Endodermal cell (in vitro differentiated cells): ENCODE measurements around the gene HPSE2. TPM values are rescaled to one million over a fixed set of nuclear protein-coding genes. Genes with fewer than 3 reads are reported as not detected.

Experiments
- DNase-seq: peaks from one replicate; pipeline ENCODE4 v3.0.0-alpha.2; 2017
- H3K27ac ChIP-seq: 2 replicates; pipeline ENCODE4 v1.5.1; 2013; ENCODE audit warnings: mild to moderate bottlenecking, low read depth, low read length, moderate library complexity
- H3K27me3 ChIP-seq: 2 replicates; pipeline ENCODE4 v1.6.1; 2013; ENCODE audit warnings: mild to moderate bottlenecking, low read length, moderate library complexity; ENCODE audit not compliant: insufficient read depth, control insufficient read depth, poor library complexity, severe bottlenecking
- H3K36me3 ChIP-seq: 2 replicates; pipeline ENCODE4 v1.7.0; 2013; ENCODE audit warnings: mild to moderate bottlenecking, low read length, moderate library complexity; ENCODE audit not compliant: control insufficient read depth, insufficient read depth
- H3K4me1 ChIP-seq: one replicate; pipeline ENCODE4 v1.7.0; 2013; ENCODE audit warnings: low read length; ENCODE audit not compliant: control insufficient read depth, insufficient read depth
- H3K4me3 ChIP-seq: 2 replicates; pipeline ENCODE4 v1.5.1; 2013; ENCODE audit warnings: mild to moderate bottlenecking, low read length, moderate library complexity
- H3K9ac ChIP-seq: 2 replicates; pipeline ENCODE4 v1.6.1; 2013; ENCODE audit warnings: mild to moderate bottlenecking, low read length, moderate library complexity; ENCODE audit not compliant: poor library complexity, severe bottlenecking; ENCODE audit errors: extremely low read depth
- H3K9me3 ChIP-seq: 2 replicates; pipeline ENCODE4 v1.6.1; 2013; ENCODE audit warnings: mild to moderate bottlenecking, low read length, moderate library complexity; ENCODE audit not compliant: control insufficient read depth
- H3K27ac Mint-ChIP-seq: 2 replicates; pipeline ENCODE4 v1.8.0; 2020; ENCODE audit warnings: mixed read lengths
- H3K27me3 Mint-ChIP-seq: 2 replicates; pipeline ENCODE4 v1.8.0; 2021; ENCODE audit warnings: mild to moderate bottlenecking, mixed read lengths; ENCODE audit not compliant: insufficient read depth
- H3K36me3 Mint-ChIP-seq: 2 replicates; pipeline ENCODE4 v1.8.0; 2020; ENCODE audit warnings: low read depth, mixed read lengths
- H3K4me1 Mint-ChIP-seq: 2 replicates; pipeline ENCODE4 v1.8.0; 2020; ENCODE audit warnings: mixed read lengths
- H3K4me3 Mint-ChIP-seq: 2 replicates; pipeline ENCODE4 v1.8.0; 2020; ENCODE audit warnings: mild to moderate bottlenecking, moderate library complexity, mixed read lengths
- H3K9me3 Mint-ChIP-seq: 2 replicates; pipeline ENCODE4 v1.8.0; 2020; ENCODE audit warnings: mild to moderate bottlenecking, mixed read lengths
- CTCF ChIP-seq: fragments of 200-600 bp; sonication (generic); conservative IDR thresholded peaks from 2 replicates; pipeline ENCODE4 v1.5.0; 2021; ENCODE audit warnings: antibody characterized with exemption, mild to moderate bottlenecking
- WGBS, 2 experiments: methylation state at CpG; one replicate each; pipeline versions ENCODE4 v1.1.5 to v1.1.7; 2013; ENCODE audit warnings: missing lambda C conversion rate in 2 of 2, mixed read lengths in 1 of 2; ENCODE audit not compliant: insufficient coverage in 1 of 2, insufficient read length in 1 of 2; 5-methylcytosine and 5-hydroxymethylcytosine counted together
- microRNA-seq: library from miRNA; unstranded; fragments of <30 nt; microRNA quantifications from one replicate; pipeline ENCODE4 v1.2.0, GENCODE V29; 2020; ENCODE audit warnings: borderline microRNAs expressed
- total RNA-seq, 2 donors: library from RNA; stranded (reverse); fragmentation: NEBNext Ultra II Directional in 1 of 2; extraction: Animal tissue kit (Norgen Biotek cat#: 25700) in 1 of 2; gene quantifications; 2 replicates in 1 of 2; 3 replicates in 1 of 2; pipeline ENCODE4 v1.2.1, GENCODE V29; 2021

The HPSE2 gene
- total RNA-seq, 2 donors from 2014 or later, result 0.07 to 0.11 TPM

DNA sequence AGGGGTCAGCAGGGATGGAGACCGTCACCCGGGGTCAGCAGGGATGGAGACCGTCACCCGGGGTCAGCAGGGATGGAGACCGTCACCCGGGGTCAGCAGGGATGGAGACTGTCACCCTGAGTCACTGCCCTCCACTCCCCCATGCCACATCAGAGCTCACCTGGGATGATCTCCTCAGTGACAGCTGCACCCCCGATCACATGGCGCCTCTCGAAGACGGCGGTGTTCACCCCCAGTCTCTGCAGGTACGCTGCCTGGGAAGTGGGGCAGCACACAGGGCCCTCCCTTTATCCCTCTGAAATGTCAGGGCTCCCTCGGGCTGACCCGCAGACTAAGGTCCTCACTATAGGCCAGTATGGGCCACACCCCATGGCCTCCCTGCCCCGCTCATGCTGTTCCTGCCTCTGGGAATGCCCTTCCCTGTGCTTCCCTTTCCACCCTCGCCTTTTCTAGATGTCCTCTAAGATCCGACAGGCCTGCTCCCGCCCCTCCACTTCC lies 827.9 kb downstream of the HPSE2 start:
- H3K36me3 Mint-ChIP-seq, result peaks cover 5% of the 10 kb centered on the region
- H3K9me3 Mint-ChIP-seq, result no peaks in the 10 kb centered on the region
- H3K9ac ChIP-seq, result no peak overlapping the region

More for the DNA sequence above, 827.9 kb downstream of the HPSE2 start:
- Histone ChIP-seq H3K27ac (no peak overlapping the region), H3K36me3 (no peaks in the 10 kb centered on the region), H3K4me1 (no peaks in the 10 kb centered on the region), H3K4me3 (no peak overlapping the region), H3K27me3 (no peaks in the 10 kb centered on the region), H3K9me3 (no peaks in the 10 kb centered on the region)
- no peak for TF ChIP-seq CTCF
- H3K27me3 Mint-ChIP-seq, result no peaks in the 10 kb centered on the region
- H3K27ac Mint-ChIP-seq, result no peak overlapping the region
- WGBS, 2 experiments, result 93 to 94% methylated on average over 8 to 18 of the region's 18 CpGs
- H3K4me3 Mint-ChIP-seq, result no peak overlapping the region
- no peaks in the 10 kb centered on the region for H3K4me1 Mint-ChIP-seq
- DNase-seq, result no peak

Small RNA genes lying within 50 kb of the gene (microRNA-seq; reads per million reads assigned to microRNA genes)
- gene MIR4685 (not detected), gene MIR6507 (not detected)

Other genes starting within 250 kb of the HPSE2 start
- 1 to 10 TPM; 2.8 to 3.8 TPM for gene CNNM1, start 93.5 kb upstream of the HPSE2 start, total RNA-seq
- gene GOT1, start 194.8 kb upstream of the HPSE2 start, total RNA-seq, result 10 to 100 TPM; 35.1 to 36.5 TPM